Measurements from ENCODE around the gene DIPK1A. TPM values are rescaled to one million over a fixed set of nuclear protein-coding genes. Genes with fewer than 3 reads are reported as not detected.

Gene DIPK1A
- total and polyA plus RNA-seq, 9 donors: 4.7 to 15.4 (median 8.6) TPM

DNA sequence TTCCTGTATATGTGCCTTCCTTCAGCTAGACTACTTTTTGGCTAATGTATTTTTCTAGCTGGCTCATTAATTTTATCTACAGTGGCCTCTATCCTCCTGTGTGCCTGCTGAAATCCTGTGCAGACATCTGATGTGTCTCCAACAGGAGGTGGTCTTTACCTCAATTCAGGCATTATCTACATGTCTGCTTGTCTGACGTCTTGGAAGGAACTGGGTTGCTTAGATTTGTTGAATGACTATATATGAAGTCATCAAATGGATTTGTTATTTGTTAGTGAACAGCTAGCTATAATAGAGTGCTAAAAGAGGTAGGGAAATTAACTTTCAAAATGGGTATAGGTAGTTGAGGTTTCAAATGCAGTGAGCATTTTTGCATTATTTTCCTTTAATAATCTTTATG lies 122.7 kb downstream of the DIPK1A start:
- H3K27ac ChIP-seq: no peak overlapping the region
- intact Hi-C loops (cut with DNase I): no loop called here

GRCh38 chr1:92837062-92837461 lies 124.2 kb downstream of the DIPK1A start:
- TF ChIP-seq CTCF (IDR thresholded peaks at IDR 0.05): no peak
- TF ChIP-seq EP300 (IDR thresholded peaks at IDR 0.05): no peak
- TF ChIP-seq POLR2A (IDR thresholded peaks at IDR 0.05): no peak
- no peak overlapping the region for H3K27ac ChIP-seq
- no peak overlapping the region for H3K4me3 ChIP-seq
- peaks cover 4% of the 10 kb centered on the region for H3K4me1 ChIP-seq (ENCODE audit: insufficient read depth)
- intact Hi-C loops (cut with DNase I): no loop called here
- H3K9me3 ChIP-seq: no peaks in the 10 kb centered on the region
- DNase-seq: no peak
- H3K36me3 ChIP-seq: no peaks in the 10 kb centered on the region
- H3K27me3 ChIP-seq: no peaks in the 10 kb centered on the region
- WGBS, 3 donors: 87 to 94% (median 88%) methylated on average over 2 of the region's 2 CpGs

More for the DNA sequence above, 122.7 kb downstream of the DIPK1A start:
- WGBS, 3 donors: 0 to 7% (median 0%) methylated on average over 1 of the region's 1 CpG
- no peaks in the 10 kb centered on the region for H3K36me3 ChIP-seq
- H3K27me3 ChIP-seq: no peaks in the 10 kb centered on the region
- TF ChIP-seq EP300 (IDR thresholded peaks at IDR 0.05) (no peak), CTCF (IDR thresholded peaks at IDR 0.05) (no peak), POLR2A (IDR thresholded peaks at IDR 0.05) (no peak)
- H3K4me1 ChIP-seq (ENCODE audit: insufficient read depth): peaks cover 4% of the 10 kb centered on the region
- no peak overlapping the region for H3K4me3 ChIP-seq
- H3K9me3 ChIP-seq: no peaks in the 10 kb centered on the region
- DNase-seq: no peak

DNA sequence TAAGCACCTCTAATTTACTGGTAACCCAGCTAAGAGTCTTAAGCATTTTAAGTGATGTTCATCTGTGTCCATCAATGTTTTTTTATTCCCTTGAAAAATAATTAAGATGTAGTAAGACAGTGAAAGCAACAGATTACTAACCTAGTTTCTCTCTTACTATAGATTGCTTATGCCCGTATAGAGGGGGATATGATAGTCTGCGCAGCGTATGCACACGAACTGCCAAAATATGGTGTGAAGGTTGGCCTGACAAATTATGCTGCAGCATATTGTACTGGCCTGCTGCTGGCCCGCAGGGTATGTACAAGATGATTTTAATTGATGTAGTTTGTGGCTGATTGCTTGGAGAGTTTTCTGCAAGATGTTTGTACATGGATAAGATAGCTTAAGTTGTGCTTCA lies 126.6 kb downstream of the DIPK1A start:
- intact Hi-C loops (cut with DNase I): no loop called here
- 58 to 69% (median 58%) methylated on average over 5 of the region's 5 CpGs for WGBS, 3 donors
- Histone ChIP-seq H3K27ac (no peak overlapping the region), H3K4me3 (no peak overlapping the region), H3K4me1 (ENCODE audit: insufficient read depth) (peaks cover 4% of the 10 kb centered on the region), H3K36me3 (no peaks in the 10 kb centered on the region), H3K27me3 (no peaks in the 10 kb centered on the region), H3K9me3 (no peaks in the 10 kb centered on the region)
- TF ChIP-seq POLR2A (IDR thresholded peaks at IDR 0.05) (no peak), EP300 (IDR thresholded peaks at IDR 0.05) (no peak), CTCF (IDR thresholded peaks at IDR 0.05) (no peak)
- DNase-seq: no peak

DNA sequence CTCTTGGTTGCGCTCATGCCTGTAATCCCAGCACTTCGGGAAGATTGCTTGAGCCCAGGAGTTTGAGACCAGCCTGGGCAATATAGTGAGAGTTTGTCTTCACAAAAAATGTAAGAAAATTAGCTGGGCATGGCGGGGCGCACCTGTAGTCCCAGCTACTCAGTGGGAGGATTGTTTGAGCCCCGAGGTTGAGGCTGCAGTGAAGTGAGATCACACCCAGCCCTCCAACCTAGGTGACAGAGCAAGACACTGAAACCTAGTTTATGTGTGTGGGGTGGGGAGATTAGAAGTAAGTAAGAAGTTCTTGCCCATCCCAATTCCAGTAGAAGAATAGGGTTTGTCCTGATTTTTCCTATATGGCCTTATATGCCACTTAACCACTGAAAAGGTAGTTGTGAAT lies 127.4 kb downstream of the DIPK1A start:
- intact Hi-C loops (cut with DNase I): no loop called here
- Histone ChIP-seq H3K36me3 (no peaks in the 10 kb centered on the region), H3K9me3 (no peaks in the 10 kb centered on the region), H3K4me3 (no peak overlapping the region), H3K27me3 (no peaks in the 10 kb centered on the region), H3K27ac (no peak overlapping the region), H3K4me1 (ENCODE audit: insufficient read depth) (peaks cover 4% of the 10 kb centered on the region)
- 46 to 51% (median 47%) methylated on average over 5 of the region's 5 CpGs for WGBS, 3 donors
- TF ChIP-seq CTCF (IDR thresholded peaks at IDR 0.05): no peak
- TF ChIP-seq EP300 (IDR thresholded peaks at IDR 0.05): no peak
- TF ChIP-seq POLR2A (IDR thresholded peaks at IDR 0.05): no peak
- no peak for DNase-seq
